GM12801 (cell line): ENCODE results near the gene TNFRSF8.

Experiments
- CTCF ChIP-seq: IDR thresholded peaks from one replicate; pipeline ENCODE4 v1.5.1; 2011; ENCODE audit warnings: control low read depth; ENCODE audit not compliant: insufficient read length; ENCODE audit errors: extremely low read depth

TNFRSF8 gene

GRCh38 chr1:12125422-12126355, 62.6 kb downstream of the TNFRSF8 start:
- TF ChIP-seq CTCF: no peak

DNA sequence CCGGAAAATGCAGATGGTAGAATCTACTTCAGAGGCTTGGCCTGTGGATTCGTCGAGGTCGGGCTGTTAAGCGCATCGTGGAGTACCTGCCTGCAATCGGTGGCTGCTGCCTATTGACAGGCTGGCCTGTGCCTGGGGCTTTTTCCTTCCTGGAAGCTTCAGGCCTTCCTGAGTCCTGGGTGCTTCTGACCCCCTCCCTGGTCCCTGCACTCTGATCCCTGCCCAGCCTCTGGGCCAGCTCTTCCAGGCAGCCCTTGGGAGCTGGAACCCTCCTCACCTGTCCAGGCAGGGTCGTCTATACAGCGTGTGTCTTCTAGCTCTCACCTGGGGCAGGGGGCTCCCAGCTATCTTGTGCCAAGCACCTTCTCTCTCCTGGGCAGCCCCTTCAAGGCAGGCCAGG, 63.7 kb downstream of the TNFRSF8 start:
- TF ChIP-seq CTCF: no peak

DNA sequence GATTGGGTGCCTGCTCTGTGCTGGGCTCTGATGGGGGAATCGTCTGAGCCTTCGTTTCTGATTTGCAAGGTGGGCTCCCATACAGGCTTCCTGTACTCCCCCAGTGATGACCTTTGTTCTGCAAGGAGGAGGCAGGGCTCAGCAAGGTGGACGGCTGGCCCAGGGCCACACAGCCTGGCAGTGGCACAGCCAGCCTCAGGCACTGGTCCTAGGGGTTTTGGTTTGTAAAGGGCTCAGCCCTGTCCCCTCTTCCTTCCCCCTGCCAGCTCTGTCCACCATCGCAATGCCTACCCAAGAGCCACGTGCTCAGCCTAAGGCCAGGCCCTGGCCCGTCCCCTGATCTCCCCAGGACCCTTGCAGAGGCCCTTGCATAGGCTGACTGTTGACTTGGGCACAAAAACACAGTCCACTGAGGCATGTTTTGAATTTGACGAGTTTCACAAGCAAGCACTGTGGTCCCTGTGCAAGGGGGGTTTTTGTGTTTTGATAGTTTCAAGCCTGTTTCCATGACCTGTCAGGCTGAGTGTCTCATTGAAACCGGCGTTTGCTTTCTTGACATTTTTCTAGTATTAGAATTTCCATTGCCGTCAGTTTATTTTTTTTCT, 64.2 kb downstream of the TNFRSF8 start:
- TF ChIP-seq CTCF: no peak

- no peak for TF ChIP-seq CTCF
These were observed 65.0 kb downstream of the TNFRSF8 start for GRCh38 chr1:12128120-12128519.

GRCh38 chr1:12129624-12130023, 66.5 kb downstream of the TNFRSF8 start:
- TF ChIP-seq CTCF: no peak

DNA sequence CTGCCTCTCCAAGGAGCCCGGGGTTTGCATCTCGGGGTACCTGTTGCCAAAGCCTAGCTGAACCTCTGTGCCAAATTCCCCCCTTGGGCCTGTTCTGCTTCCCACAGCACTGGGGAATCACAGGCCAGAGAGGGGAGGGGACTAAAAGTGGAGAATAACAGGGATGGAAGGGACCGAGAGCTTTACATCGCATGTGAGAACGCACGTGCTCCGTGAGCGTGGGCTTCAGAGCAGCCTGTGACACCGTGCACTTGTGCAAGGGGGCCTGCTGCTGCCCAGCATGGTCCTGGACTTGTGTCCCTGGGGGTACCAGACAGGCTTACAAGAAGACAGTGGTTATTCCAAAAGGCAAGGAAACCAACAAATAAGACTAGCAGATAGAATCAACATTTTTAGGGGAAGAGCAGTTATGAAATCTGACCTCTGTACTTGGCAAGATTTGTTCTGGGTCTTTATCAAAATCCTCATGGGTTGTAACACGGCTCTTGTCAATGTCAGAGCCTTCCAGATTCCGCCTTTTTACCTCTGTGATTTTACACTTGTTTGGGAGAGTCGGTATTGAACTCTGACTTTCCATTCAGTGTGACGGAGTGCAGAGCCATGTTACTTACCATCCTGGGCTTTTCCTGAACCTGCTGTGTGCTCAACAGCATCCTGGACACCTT, 67.5 kb downstream of the TNFRSF8 start:
- no peak for TF ChIP-seq CTCF

GRCh38 chr1:12132078-12132477, 69.0 kb downstream of the TNFRSF8 start:
- TF ChIP-seq CTCF: no peak
